Panc1 (cell line): ENCODE results near the gene KIAA1217. TPM values are rescaled to one million over a fixed set of nuclear protein-coding genes. Genes with fewer than 3 reads are reported as not detected.

ENCODE experiments used
- ATAC-seq: fragments of 200-7000 bp; cut with Tn5 transposase; 2 replicates; pipeline ENCODE4 v1.9.1; 2020; ENCODE audit warnings: mild to moderate bottlenecking, moderate library complexity
- BruUV-seq: library from RNA; stranded (reverse); fragments of 400-500 nt; replicated peaks from 2 replicates; lab custom pipeline; 2021; lab: Mats Ljungman, UMichigan
- CTCF ChIA-PET: fragments of 300-600 bp; sonication (Branson Sonifier 250); formaldehyde crosslinking; loops from one replicate; lab custom pipeline; 2022; ENCODE audit warnings: antibody characterized with exemption; lab: Charles Lee
- POLR2A ChIA-PET: fragments of 300-600 bp; sonication (Branson Sonifier 250); formaldehyde crosslinking; loops from one replicate; lab custom pipeline; 2022; ENCODE audit warnings: antibody characterized with exemption; lab: Charles Lee
- DNase-seq: peaks from one replicate; pipeline ENCODE4 v3.0.0-alpha.2; 2010; ENCODE audit warnings: low read depth, low spot score
- H3K27ac ChIP-seq: 2 replicates; pipeline ENCODE4 v1.5.1; 2011; ENCODE audit warnings: mild to moderate bottlenecking, low read length, inconsistent platforms
- H3K27me3 ChIP-seq: fragments of 200-500 bp; sonication (Bioruptor generic); 2 replicates; pipeline ENCODE4 v1.6.0; 2014; ENCODE audit warnings: low read length, inconsistent platforms; ENCODE audit not compliant: control insufficient read depth, insufficient read depth
- H3K36me3 ChIP-seq: fragments of 200-500 bp; sonication (Bioruptor generic); 2 replicates; pipeline ENCODE4 v1.5.1; 2014; ENCODE audit warnings: inconsistent platforms, mild to moderate bottlenecking, low read length, moderate library complexity; ENCODE audit not compliant: control insufficient read depth, insufficient read depth
- H3K4me1 ChIP-seq: 2 replicates; pipeline ENCODE4 v1.5.1; 2011; ENCODE audit warnings: inconsistent platforms, mild to moderate bottlenecking, low read length, moderate library complexity; ENCODE audit not compliant: control insufficient read depth, insufficient read depth
- H3K4me3 ChIP-seq, 2 experiments: 2 replicates each; pipeline ENCODE4 v1.5.1; 2011 to 2012; ENCODE audit warnings: low read depth in 2 of 2, low read length in 2 of 2, mild to moderate bottlenecking in 2 of 2, inconsistent platforms in 1 of 2, moderate library complexity in 1 of 2
- H3K9me3 ChIP-seq: fragments of 200-500 bp; sonication (Bioruptor generic); 2 replicates; pipeline ENCODE4 v1.5.1; 2014; ENCODE audit warnings: low read depth, mild to moderate bottlenecking, inconsistent platforms, low read length, moderate library complexity; ENCODE audit not compliant: control insufficient read depth, insufficient read depth
- POLR2AphosphoS5 ChIP-seq: IDR thresholded peaks from 2 replicates; pipeline ENCODE4 v1.6.1; 2012; ENCODE audit warnings: mild to moderate bottlenecking, low read depth, low read length, moderate library complexity
- SIN3A ChIP-seq: IDR thresholded peaks from 2 replicates; pipeline ENCODE4 v1.6.1; 2012; ENCODE audit warnings: low read depth, mild to moderate bottlenecking, low read length, moderate library complexity, borderline replicate concordance; ENCODE audit not compliant: insufficient read depth
- TCF7L2 ChIP-seq: IDR thresholded peaks from 2 replicates; pipeline ENCODE4 v1.6.1; 2011; ENCODE audit warnings: mild to moderate bottlenecking, low read depth, low read length, inconsistent platforms
- in situ Hi-C: cut with HindIII; loops from 2 replicates; pipeline ENCODE4 v1.10.0; 2016; ENCODE audit warnings: low sequenced_read_pairs, low pct_unique_long_range_greater_than_20kb
- intact Hi-C: fragments of 100-400 bp; cut with micrococcal nuclease; formaldehyde crosslinking; loops from one replicate; pipeline ENCODE4 v1.10.0; 2022; ENCODE audit not compliant: unreplicated experiment
- total RNA-seq: library from RNA; stranded (reverse); gene quantifications from one replicate; pipeline ENCODE4 v1.2.1, GENCODE V29; 2021; ENCODE audit not compliant: unreplicated experiment
- TF ChIP-seq, protein P1 (sequence below): fragments of 450-650 bp; IDR thresholded peaks from 2 replicates; pipeline ENCODE4 v1.5.1; 2017; ENCODE audit warnings: mild to moderate bottlenecking
- TF ChIP-seq, protein P2 (sequence below), 2 experiments: IDR thresholded peaks; 2 replicates each; pipeline ENCODE4 v1.6.1; 2011 to 2012; ENCODE audit warnings: low read depth in 2 of 2, control low read depth in 1 of 2, low read length in 1 of 2, mild to moderate bottlenecking in 1 of 2, moderate library complexity in 1 of 2; ENCODE audit not compliant: insufficient read depth in 1 of 2

The KIAA1217 gene
- total RNA-seq, 1 experiment from 2014 or later, result 11.6 TPM

DNA sequence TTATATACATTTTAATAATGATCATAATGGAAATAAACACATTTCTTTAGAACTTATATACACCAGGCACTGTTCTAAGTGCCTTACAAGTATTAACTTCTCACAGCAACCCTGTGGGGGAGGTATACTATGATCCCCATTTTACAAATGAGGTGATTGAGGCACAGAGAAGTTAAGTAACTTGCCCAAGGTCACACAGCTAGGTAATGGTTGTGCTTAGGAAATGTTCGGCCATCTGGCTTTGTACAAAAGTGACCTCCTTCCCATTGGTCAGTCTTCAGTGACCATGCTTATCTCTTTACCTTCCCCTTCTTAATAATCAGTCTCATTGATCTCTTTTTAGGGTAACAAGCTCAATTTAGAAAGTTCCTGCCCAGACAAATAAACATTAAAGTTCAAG lies 158.8 kb downstream of the KIAA1217 start:
- ATAC-seq (no peak), DNase-seq (no peak)
- CTCF ChIA-PET, result no interaction called here
- no peaks in the 10 kb centered on the region for H3K9me3 ChIP-seq
- TF ChIP-seq TCF7L2 (no peak), SIN3A (no peak), POLR2AphosphoS5 (no peak)
- TF ChIP-seq, protein P1, sequence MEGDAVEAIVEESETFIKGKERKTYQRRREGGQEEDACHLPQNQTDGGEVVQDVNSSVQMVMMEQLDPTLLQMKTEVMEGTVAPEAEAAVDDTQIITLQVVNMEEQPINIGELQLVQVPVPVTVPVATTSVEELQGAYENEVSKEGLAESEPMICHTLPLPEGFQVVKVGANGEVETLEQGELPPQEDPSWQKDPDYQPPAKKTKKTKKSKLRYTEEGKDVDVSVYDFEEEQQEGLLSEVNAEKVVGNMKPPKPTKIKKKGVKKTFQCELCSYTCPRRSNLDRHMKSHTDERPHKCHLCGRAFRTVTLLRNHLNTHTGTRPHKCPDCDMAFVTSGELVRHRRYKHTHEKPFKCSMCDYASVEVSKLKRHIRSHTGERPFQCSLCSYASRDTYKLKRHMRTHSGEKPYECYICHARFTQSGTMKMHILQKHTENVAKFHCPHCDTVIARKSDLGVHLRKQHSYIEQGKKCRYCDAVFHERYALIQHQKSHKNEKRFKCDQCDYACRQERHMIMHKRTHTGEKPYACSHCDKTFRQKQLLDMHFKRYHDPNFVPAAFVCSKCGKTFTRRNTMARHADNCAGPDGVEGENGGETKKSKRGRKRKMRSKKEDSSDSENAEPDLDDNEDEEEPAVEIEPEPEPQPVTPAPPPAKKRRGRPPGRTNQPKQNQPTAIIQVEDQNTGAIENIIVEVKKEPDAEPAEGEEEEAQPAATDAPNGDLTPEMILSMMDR, result no peak
- TF ChIP-seq, protein P2, sequence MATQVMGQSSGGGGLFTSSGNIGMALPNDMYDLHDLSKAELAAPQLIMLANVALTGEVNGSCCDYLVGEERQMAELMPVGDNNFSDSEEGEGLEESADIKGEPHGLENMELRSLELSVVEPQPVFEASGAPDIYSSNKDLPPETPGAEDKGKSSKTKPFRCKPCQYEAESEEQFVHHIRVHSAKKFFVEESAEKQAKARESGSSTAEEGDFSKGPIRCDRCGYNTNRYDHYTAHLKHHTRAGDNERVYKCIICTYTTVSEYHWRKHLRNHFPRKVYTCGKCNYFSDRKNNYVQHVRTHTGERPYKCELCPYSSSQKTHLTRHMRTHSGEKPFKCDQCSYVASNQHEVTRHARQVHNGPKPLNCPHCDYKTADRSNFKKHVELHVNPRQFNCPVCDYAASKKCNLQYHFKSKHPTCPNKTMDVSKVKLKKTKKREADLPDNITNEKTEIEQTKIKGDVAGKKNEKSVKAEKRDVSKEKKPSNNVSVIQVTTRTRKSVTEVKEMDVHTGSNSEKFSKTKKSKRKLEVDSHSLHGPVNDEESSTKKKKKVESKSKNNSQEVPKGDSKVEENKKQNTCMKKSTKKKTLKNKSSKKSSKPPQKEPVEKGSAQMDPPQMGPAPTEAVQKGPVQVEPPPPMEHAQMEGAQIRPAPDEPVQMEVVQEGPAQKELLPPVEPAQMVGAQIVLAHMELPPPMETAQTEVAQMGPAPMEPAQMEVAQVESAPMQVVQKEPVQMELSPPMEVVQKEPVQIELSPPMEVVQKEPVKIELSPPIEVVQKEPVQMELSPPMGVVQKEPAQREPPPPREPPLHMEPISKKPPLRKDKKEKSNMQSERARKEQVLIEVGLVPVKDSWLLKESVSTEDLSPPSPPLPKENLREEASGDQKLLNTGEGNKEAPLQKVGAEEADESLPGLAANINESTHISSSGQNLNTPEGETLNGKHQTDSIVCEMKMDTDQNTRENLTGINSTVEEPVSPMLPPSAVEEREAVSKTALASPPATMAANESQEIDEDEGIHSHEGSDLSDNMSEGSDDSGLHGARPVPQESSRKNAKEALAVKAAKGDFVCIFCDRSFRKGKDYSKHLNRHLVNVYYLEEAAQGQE (IDR thresholded peaks at IDR 0.05; ENCODE audit: insufficient read depth in 1 of 2, low read depth in 2 of 2, low read length in 1 of 2), result no peak
- BruUV-seq, result no TSS peak
- H3K27ac ChIP-seq, result no peak overlapping the region
- POLR2A ChIA-PET, result no interaction called here
- in situ Hi-C loops, result no loop called here
- intact Hi-C loops, result loop anchor here (10.0 kb wide), 2 partner anchors 143 to 373 kb away; no protein-coding TSS in a partner anchor
- no peaks in the 10 kb centered on the region for H3K4me1 ChIP-seq
- H3K4me3 ChIP-seq, result no peak overlapping the region
- H3K36me3 ChIP-seq, result no peaks in the 10 kb centered on the region
- H3K27me3 ChIP-seq, result no peaks in the 10 kb centered on the region

DNA sequence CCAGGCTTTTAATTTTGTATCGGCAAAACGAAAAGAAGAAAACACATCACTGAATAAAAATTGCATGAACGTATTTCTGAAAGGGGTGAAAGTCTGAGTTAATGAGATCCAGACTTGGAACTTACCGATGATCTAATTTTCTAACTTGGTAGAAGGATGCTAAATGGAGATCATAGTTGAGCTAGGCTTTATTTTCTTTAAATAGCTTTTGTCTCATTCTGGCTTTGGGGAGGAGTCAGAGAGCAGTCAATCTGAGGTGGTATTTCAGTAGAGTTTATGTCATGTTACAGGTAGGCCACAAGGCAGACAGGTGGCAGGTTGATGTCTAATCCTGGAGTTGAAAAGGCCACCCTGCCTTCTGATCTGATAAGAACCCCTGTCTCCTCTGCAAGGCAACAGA lies 161.9 kb downstream of the KIAA1217 start:
- Histone ChIP-seq H3K9me3 (no peaks in the 10 kb centered on the region), H3K36me3 (no peaks in the 10 kb centered on the region), H3K4me3 (no peak overlapping the region), H3K27me3 (no peaks in the 10 kb centered on the region), H3K27ac (no peak overlapping the region), H3K4me1 (no peaks in the 10 kb centered on the region)
- intact Hi-C loops (no loop called here), in situ Hi-C loops (no loop called here)
- DNase-seq, result no peak
- TF ChIP-seq, protein P2 (IDR thresholded peaks at IDR 0.05; ENCODE audit: insufficient read depth in 1 of 2, low read depth in 2 of 2, low read length in 1 of 2), result no peak
- TF ChIP-seq POLR2AphosphoS5, result no peak
- TF ChIP-seq, protein P1, result no peak
- no peak for TF ChIP-seq SIN3A
- TF ChIP-seq TCF7L2, result no peak
- BruUV-seq, result no TSS peak
- ATAC-seq, result no peak
- ChIA-PET CTCF (no interaction called here), POLR2A (no interaction called here)
